GM19455 (cell line): ENCODE data around the gene IL1R2.
"Not testable (repeated sequence)": the region's sequence is repeated elsewhere in the genome, so short reads cannot be mapped to it uniquely, and the experiment has no call there.

Experiments used
- ATAC-seq: cut with Tn5 transposase; IDR thresholded peaks from one replicate; pipeline ENCODE4 v1.9.1; 2021; ENCODE audit not compliant: unreplicated experiment

Gene IL1R2

GRCh38 chr2:101998896-101999789 is 7.4 kb downstream of the IL1R2 start:
- no peak for ATAC-seq

GRCh38 chr2:102000012-102000411 is 8.3 kb downstream of the IL1R2 start:
- no peak for ATAC-seq

GRCh38 chr2:102000813-102001766 is 9.3 kb downstream of the IL1R2 start:
- no peak for ATAC-seq

- no peak for ATAC-seq
Observed at GRCh38 chr2:102001767-102002142, 10.0 kb downstream of the IL1R2 start.

GRCh38 chr2:102002228-102002627 is 10.5 kb downstream of the IL1R2 start:
- ATAC-seq: no peak

GRCh38 chr2:102002909-102003308 is 11.1 kb downstream of the IL1R2 start:
- not testable (repeated sequence) for ATAC-seq

- no peak for ATAC-seq
Observed at GRCh38 chr2:102003696-102004095, 11.9 kb downstream of the IL1R2 start.

- no peak for ATAC-seq
Observed at GRCh38 chr2:102004581-102004980, 12.8 kb downstream of the IL1R2 start.

- no peak for ATAC-seq
Observed at GRCh38 chr2:102005449-102005848, 13.7 kb downstream of the IL1R2 start.

- no peak for ATAC-seq
Observed at GRCh38 chr2:102005989-102006885, 14.5 kb downstream of the IL1R2 start.

- ATAC-seq: no peak
Observed at GRCh38 chr2:102006886-102007278, 15.1 kb downstream of the IL1R2 start.

- ATAC-seq: no peak
Observed at GRCh38 chr2:102008490-102008889, 16.7 kb downstream of the IL1R2 start.

GRCh38 chr2:102009557-102009956 is 17.8 kb downstream of the IL1R2 start:
- no peak for ATAC-seq

- no peak for ATAC-seq
Observed at GRCh38 chr2:102010902-102011301, 19.1 kb downstream of the IL1R2 start.

- no peak for ATAC-seq
Observed at GRCh38 chr2:102012061-102012614, 20.4 kb downstream of the IL1R2 start.

GRCh38 chr2:102013206-102014040 is 21.7 kb downstream of the IL1R2 start:
- ATAC-seq: no peak

GRCh38 chr2:102014041-102014345 is 22.2 kb downstream of the IL1R2 start:
- ATAC-seq: no peak

GRCh38 chr2:102015399-102015798 is 23.6 kb downstream of the IL1R2 start:
- ATAC-seq: no peak

- ATAC-seq: no peak
Observed at GRCh38 chr2:102016399-102016955, 24.7 kb downstream of the IL1R2 start.
